ENCODE measurements around the gene C2CD2.

GRCh38 chr21:41867313-41867712, 86.5 kb downstream of the C2CD2 start:
- TF ChIP-seq EZH2phosphoT487 (IDR thresholded peaks at IDR 0.05; ENCODE audit: unreplicated experiment): no peak
- no peak for TF ChIP-seq CTCF (conservative IDR thresholded peaks at IDR 0.05; ENCODE audit: low read depth in 2 of 2)
- TF ChIP-seq REST (IDR thresholded peaks at IDR 0.05; ENCODE audit: unreplicated experiment): no peak
- TF ChIP-seq ETS1 (IDR thresholded peaks at IDR 0.05): no peak
- no peak for TF ChIP-seq ZNF331 (CRISPR knock-in tag; IDR thresholded peaks at IDR 0.05; ENCODE audit: low read depth)
- TF ChIP-seq POLR2AphosphoS5 (IDR thresholded peaks at IDR 0.05; ENCODE audit: low read depth): no peak
- no peak for TF ChIP-seq EZH2 (IDR thresholded peaks at IDR 0.05; ENCODE audit: low read depth, unreplicated experiment)
- no peak for TF ChIP-seq CREB1 (CRISPR knock-in tag; IDR thresholded peaks at IDR 0.05; ENCODE audit: low read depth)
- TF ChIP-seq STAT1 (IDR thresholded peaks at IDR 0.05; ENCODE audit: unreplicated experiment): no peak
